ENCODE measurements around the gene ANKRD13A. TPM values are rescaled to one million over a fixed set of nuclear protein-coding genes. Genes with fewer than 3 reads are reported as not detected.

ANKRD13A gene
- total and polyA plus RNA-seq, 2 of the 13 experiments (the other 11 are each of a cell fraction or from before 2014, with no cell fraction given): 34.1 to 41.6 TPM

- no peak overlapping the region for H3K9ac ChIP-seq (ENCODE audit: insufficient read depth, low read depth, low read length)
- no peak overlapping the region for H3K27ac ChIP-seq (ENCODE audit: extremely low read length, insufficient read depth, low read length)
- BruUV-seq (replicated peaks): no TSS peak
- in situ Hi-C loops (cut with HindIII; ENCODE audit: extremely low pct_ligation_motif_present, low pct_unique_long_range_greater_than_20kb): no loop called here
- no peaks in the 10 kb centered on the region for H4K20me1 ChIP-seq (ENCODE audit: insufficient read depth, low read length)
- H2AFZ ChIP-seq (ENCODE audit: low read length): no peak overlapping the region
- ChIA-PET CTCF (ENCODE audit: low intra/inter-chr PET ratio, low total read pairs) (no interaction called here), POLR2A (interaction anchor here (0.6 kb wide), 1 partner anchor 295 kb away, joined by 3 read pairs; no protein-coding TSS in a partner anchor)
- ATAC-seq: no peak
- FAIRE-seq: no peak
- no peaks in the 10 kb centered on the region for H3K27me3 ChIP-seq (ENCODE audit: control insufficient read depth in 1 of 2, insufficient read depth in 2 of 2, low read length in 2 of 2)
- H3K79me2 ChIP-seq (ENCODE audit: insufficient read depth, low read length): no peaks in the 10 kb centered on the region
- DNase-seq (ENCODE audit: low spot score): no peak
- H3K4me3 ChIP-seq (replicated peaks in 1 of 3; ENCODE audit: insufficient read depth in 1 of 3, low read depth in 2 of 3, low read length in 3 of 3): no peak overlapping the region
- TF ChIP-seq CCDC6 (CRISPR knock-in tag; IDR thresholded peaks at IDR 0.05) (no peak), PREB (CRISPR knock-in tag; IDR thresholded peaks at IDR 0.05) (no peak), POLR2A (IDR thresholded peaks at IDR 0.05; ENCODE audit: insufficient read depth in 1 of 2, low read depth in 2 of 2, low read length in 2 of 2) (no peak), HNRNPL (IDR thresholded peaks at IDR 0.05; ENCODE audit: low read depth, low read length) (no peak), SRSF4 (IDR thresholded peaks at IDR 0.05; ENCODE audit: low read depth, low read length, poor library complexity, severe bottlenecking) (no peak), RARA (CRISPR knock-in tag; IDR thresholded peaks at IDR 0.05) (no peak), ZNF30 (CRISPR knock-in tag; IDR thresholded peaks at IDR 0.05) (no peak), GMEB2 (CRISPR knock-in tag; IDR thresholded peaks at IDR 0.05; ENCODE audit: low read depth) (no peak), E2F2 (CRISPR knock-in tag; IDR thresholded peaks at IDR 0.05; ENCODE audit: borderline replicate concordance) (no peak), ZFP36L2 (CRISPR knock-in tag; IDR thresholded peaks at IDR 0.05) (no peak), MATR3 (CRISPR knock-in tag; IDR thresholded peaks at IDR 0.05) (no peak), ZNF616 (CRISPR knock-in tag; IDR thresholded peaks at IDR 0.05; ENCODE audit: low read depth) (no peak), MAZ (IDR thresholded peaks at IDR 0.05; ENCODE audit: borderline replicate concordance, low read depth, low read length) (no peak), MAZ (CRISPR knock-in tag; IDR thresholded peaks at IDR 0.05; ENCODE audit: low read depth) (no peak), ZNF280B (CRISPR knock-in tag; IDR thresholded peaks at IDR 0.05; ENCODE audit: borderline replicate concordance) (no peak), ZNF564 (CRISPR knock-in tag; IDR thresholded peaks at IDR 0.05) (no peak), EHMT2 (IDR thresholded peaks at IDR 0.05; ENCODE audit: borderline replicate concordance, low read depth, low read length) (no peak)
- intact Hi-C loops (cut with micrococcal nuclease; ENCODE audit: unreplicated experiment): loop anchor here (2.0 kb wide), 1 partner anchor 29 kb away; the partner anchor contains the start of gene C12orf76
- H3K4me1 ChIP-seq (ENCODE audit: insufficient read depth, low read length): peaks cover 67% of the 10 kb centered on the region
- no peak overlapping the region for H3K4me2 ChIP-seq (ENCODE audit: low read depth, low read length)
- 92% methylated on average over 4 of the region's 4 CpGs for WGBS (ENCODE audit: low lambda C conversion rate)
- no peaks in the 10 kb centered on the region for H3K9me3 ChIP-seq (ENCODE audit: low read length)
- H3K36me3 ChIP-seq (replicated peaks in 1 of 2; ENCODE audit: control insufficient read depth in 1 of 2, insufficient read depth in 2 of 2, low read length in 2 of 2): no peaks in the 10 kb centered on the region
Observed at GRCh38 chr12:110077800-110078199, 78.6 kb downstream of the ANKRD13A start.

All from HepG2 (cell line).